NCI-H524 (cell line): ENCODE results near the gene SPATA32.
A peak's percentile ranks its signal among the peaks of the same experiment; 100 is the strongest.

ENCODE experiments used
- DNase-seq, 2 experiments: peaks; one replicate each; lab custom pipeline; 2025; lab: John Stamatoyannopoulos, UW

SPATA32 gene

DNA sequence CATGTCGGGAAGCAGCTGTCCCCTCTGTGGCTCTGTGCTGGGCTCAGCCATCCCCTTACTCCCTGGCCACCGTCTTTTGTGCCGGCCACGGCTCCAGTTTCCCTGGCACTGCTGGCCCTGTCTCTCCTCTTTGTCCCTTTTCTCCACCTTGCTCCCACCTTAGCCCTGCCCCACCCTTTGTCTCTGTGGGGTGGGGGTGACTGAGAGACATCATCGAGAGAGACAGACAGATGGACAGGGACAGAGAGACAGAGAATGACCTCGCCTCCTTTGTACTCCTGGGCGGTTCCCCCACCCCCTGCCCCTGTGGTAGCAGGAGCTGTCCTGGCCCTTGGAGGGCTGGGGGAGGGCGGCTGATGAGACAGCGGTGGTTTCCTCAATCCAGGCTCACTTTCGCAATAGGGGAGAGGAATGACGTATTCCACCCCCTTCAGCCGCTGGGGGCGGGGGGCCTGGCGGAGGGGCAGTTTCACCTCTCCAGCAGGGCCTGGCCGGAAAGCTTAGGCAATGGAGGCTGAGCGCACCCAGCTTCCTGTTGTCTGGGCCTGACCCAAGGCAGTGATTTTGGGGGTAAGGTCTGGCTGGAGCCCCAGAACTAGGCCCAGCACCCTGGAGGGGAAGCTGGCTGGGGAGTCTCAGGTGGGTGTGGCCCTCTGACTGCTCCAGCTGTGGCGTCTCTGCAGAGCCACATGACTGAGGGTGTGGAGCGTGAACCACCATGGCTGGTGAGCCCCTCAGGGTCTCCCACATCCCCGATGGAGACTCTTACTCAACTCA is 32.9 kb downstream of the SPATA32 start:
- DNase-seq = no peak

DNA sequence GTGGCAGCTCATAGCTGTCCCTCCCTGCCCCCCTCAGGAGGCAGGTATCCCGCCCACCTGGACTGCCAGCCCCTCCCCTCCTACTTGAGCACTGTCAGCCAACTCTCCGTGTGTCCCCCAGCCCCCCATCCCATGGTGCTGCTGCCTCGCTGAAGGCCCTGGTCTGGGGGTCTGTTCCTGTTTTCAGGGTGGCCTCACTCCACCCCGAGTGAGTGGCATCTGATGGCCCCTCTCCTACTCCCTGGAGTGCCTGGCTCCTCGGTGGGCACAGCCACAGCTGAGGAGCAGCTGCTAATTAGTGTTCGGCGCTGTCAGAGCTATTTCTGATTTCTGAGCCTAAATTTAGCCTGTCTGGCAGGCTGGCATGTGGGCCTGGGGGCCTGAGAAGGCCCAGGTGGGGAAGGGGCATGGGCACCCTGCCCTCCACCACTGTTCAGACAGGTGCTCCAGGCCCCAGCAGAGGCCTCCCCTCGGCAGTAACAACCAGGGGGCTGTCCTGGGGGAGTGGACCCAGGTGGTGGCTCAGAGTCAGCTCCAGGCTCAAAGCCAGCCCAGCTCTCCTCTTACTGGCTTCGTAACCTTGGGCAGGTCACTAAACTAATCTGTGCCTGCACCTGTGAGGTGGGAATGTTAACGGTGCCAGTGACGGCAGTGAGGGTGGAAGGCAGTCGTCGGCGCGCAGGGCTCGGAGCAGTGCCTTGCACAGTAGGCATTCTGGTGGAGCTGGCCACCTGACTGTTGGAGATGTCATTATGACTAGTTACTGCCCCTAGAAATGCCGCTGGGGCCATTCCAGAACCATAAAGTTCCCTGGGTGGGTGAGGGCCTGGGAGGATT is 33.8 kb downstream of the SPATA32 start:
- DNase-seq = peak in 1 of 2 experiments; percentile 36

DNA sequence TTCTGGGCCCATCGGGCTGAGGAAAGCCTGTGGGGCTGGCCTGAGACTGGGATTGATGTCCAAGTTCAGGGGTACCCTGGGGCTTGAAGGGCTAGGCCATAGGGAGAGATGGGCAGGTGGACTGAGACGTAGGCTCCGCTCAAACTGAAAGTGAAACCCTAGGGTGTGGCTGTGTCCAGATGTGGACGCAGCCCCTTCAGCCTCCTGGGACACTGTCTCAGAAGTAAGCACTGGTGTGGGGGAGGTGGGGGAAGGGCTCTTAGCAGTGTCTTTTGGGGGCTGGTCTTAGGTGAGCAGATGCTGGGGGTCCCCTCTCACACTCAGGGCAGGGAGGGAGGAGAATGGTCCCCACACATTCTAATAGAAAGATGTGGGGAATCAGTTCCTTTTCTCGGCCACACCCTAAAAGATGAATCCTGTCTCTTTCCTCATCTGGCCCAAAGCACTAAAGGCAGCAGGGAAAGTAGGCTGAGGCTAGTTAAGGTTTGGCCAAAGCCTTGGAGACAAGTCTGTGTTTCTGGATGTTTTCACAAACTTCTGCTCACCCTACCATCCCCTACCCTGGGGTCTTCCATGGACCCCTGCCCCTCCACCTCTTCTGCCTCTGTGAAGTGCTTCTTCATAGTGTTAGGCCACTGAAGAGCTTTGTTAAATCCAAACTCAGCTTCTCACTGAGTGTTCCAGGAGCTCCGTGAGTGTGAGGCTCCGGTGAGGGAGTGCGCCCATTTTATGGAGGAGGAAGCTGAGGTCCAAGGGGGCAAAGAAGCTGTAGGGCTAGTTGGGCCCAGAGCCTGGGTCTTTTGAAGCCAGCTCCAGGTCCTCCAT is 34.6 kb downstream of the SPATA32 start:
- DNase-seq = no peak

DNA sequence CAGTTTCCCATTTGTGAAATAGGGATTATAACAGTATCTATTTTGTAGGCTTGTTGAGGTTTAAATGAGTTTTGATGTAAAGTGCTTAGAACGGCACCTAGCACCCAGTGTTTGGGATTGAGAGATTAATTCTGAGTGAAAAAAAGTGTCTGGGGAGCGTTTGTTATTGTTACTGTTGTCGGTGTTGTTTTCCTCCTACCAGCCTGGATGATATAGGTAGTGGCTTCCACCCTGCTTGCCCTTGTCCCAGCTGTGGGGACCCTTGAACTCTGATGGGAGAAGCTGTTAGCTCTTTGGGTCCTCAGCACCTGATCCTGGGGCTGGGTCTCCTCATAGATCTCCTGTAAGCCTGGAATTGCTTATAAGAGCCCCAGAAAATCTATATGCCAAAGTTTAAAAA is 35.3 kb downstream of the SPATA32 start:
- DNase-seq = no peak

DNA sequence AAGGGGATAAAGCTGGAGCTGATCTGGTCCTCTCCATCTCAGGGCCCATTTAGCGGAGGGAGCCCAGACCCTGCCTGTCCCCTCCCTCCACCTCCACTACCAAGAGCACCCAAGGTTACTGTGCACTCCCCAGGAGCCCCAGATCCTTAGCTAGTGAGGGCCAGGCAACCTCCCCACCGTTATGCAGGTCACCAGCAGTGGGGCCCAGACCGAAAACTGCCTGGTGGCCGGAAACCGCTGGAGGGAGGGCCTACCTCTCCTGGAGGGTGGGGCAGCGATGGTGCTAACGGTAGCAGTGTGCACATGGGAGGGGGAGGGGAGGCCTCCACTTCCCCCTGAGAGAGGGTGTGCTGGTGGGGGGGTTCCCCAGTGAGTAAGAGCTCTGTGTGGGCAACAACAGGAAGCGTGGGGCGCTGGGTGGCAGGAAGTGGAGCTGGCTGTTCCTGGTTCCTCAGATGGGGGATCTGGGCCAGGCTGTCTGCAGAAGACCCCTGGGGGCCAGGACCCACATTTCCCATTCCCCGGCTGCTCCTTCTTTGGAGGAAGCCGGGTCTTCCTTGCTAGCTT is 35.8 kb downstream of the SPATA32 start:
- no peak for DNase-seq

DNA sequence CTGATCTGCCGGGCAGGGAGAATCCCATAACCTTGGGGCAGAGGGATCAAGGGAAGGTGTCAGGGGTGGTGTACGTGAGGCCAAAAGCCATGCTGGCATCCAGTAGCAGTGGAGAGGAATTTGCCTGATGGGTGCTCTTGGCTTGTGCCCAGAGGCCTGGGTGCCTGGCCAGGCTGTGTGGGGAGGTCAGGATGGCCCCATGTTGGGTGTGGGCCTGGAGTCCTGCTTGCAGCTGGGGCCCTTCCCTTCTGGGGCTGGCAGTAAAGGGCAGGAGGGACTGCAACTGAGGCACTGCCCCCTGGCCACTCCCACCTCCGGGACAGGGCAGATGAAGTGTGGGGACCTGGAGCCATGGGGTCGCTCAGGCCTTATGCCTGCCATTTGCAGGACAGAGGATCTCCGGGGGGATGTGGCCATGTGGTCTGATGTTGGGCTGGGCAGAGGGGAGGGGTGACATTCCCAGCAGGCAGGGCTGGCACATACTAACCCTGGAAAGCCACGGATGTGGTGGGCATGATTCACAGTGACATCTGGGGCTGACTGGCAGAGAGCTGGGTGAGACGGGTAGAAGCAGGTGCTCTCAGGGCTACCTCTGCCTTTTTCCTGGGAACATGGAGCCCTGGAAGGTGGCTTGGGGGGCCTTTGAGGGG is 36.7 kb downstream of the SPATA32 start:
- DNase-seq = peak in 1 of 2 experiments; percentile 22

DNA sequence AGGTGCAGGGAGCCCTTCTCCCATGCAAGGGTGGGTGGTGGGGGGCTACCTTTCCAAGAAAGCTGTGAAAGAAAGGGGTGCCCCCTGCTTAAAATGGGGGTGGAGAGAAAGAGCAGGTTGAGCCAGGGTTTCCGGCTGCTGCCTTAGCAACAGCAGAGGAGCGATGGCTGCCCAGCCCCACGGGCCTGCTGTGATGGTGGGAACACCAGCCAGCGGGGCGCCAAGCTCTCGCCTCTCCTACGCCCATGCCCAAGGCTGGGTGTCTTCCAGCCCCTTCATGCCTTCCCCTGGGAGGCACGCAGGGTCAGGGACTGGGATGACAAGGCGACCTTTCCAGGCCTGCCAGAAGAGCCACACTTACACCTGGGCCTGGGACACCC is 37.2 kb downstream of the SPATA32 start:
- DNase-seq = no peak

DNA sequence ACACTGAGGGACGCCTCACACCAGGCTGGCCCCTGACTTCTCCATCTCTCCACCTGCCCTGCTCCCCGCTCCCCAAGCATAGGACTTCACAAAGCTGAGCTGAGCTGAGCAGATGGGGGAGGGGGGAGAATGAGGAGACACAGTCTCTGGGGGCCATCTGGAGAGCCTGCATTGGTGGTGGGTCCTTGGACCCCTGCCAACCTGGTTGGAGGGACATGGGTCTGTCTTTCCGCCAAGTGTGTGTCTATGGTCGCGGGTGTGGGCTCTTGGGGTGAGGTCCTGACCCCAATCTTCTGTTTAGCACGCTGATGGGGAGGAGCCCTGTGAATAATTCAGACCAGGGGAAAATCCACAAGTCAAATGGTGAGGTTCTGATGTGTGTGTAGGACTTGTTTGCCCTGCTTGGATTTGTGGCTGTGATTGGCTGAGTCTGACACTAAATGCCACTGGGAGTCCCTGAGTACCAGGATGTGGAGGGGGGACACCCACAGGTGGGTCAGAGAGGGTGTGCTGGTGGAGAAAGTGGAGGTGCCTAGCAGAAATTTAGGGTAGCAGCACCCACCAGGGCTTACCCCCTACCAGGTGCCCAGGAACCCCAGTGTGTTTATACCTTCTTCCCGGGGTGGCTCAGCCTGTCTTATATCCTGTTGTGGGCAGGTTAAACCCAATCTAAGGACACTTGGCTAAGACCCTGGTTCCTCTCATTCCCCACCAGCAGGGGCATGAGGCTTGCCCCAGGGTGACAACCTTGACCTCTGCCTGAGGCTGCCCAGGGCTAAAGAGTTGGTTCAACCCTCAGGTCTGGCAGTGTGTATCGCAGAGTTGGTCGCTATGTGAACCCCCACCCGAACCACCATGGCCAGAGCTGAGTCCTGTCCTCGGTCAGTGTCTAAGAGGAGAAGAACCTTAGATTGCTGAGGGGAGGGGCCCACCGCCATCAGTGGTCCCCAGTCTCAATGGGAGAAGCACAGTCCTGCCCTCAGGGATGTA is 38.1 kb downstream of the SPATA32 start:
- peak in 1 of 2 experiments; percentile 56 for DNase-seq

DNA sequence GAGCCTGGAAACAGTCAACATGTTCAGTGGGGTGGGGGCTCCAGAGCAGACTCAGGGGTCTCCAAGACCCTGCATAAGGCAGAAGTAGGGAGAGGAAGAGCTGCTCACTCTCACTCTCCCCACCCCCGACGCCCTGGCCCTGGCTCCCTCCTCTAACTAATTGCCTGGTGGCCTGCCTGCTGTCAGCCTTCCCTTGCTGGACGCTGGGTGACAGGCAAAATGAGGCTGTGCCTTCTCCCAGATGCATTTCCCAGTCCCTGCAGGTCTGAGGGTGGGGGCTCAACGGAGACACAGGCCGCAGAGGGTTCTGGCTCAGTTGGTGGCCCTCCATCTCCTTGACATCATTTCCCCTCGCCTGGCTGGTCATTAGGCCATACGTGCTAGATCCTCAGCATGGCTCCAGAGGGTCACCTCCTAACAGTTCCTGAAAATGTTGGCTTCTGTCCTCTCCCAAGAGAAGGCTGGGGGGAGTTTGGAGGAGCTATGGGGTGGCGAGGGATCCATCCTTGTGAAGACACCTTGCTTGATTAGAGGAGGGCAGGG is 38.8 kb downstream of the SPATA32 start:
- peak in 1 of 2 experiments; percentile 46 for DNase-seq

DNA sequence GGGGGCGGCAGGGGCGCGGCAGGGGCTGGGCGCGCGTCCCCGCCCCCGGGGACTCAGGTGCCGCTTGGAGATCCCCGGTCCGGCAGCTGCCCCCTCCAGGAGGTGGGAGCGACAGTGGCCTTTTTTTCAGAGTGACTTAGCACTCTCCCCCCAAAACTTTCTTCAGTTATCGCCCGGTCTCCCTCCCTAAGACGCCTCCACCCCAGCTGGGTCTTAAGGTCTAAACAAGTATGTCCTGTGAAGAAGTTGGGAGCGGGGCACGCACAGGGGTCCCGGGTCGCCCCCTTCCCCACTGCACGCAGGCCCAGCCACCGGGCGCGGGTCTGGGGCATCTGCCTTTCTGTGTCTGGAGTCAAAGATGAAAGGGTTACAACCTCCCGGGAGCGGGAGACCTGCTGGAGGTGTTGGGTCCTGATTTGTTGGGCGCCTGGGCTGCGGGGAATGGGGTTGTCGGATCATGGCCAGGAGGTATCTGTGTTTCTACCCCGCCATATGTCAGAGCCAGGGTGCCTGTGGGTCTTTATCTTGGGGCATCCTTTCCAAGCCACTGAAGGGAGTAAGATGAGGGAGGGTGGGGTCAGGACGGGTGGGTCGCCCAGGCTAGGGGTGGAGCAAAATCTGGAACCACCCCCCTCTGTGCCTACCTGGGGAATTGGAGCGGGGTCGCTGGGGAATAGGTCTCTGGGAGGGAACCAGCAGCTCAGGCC is 39.5 kb downstream of the SPATA32 start:
- DNase-seq = peak in 1 of 2 experiments; percentile 27

DNA sequence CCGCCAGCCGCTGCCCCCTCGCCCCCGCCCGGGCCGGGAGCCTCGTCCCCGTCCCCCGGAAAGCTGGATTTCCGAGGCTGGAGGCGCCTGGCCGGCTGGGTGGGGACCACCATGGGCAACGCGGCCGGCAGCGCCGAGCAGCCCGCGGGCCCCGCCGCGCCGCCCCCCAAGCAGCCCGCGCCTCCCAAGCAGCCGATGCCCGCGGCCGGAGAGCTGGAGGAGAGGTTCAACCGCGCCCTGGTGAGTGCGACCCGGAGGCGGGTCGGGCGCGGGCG is 39.9 kb downstream of the SPATA32 start:
- no peak for DNase-seq

DNA sequence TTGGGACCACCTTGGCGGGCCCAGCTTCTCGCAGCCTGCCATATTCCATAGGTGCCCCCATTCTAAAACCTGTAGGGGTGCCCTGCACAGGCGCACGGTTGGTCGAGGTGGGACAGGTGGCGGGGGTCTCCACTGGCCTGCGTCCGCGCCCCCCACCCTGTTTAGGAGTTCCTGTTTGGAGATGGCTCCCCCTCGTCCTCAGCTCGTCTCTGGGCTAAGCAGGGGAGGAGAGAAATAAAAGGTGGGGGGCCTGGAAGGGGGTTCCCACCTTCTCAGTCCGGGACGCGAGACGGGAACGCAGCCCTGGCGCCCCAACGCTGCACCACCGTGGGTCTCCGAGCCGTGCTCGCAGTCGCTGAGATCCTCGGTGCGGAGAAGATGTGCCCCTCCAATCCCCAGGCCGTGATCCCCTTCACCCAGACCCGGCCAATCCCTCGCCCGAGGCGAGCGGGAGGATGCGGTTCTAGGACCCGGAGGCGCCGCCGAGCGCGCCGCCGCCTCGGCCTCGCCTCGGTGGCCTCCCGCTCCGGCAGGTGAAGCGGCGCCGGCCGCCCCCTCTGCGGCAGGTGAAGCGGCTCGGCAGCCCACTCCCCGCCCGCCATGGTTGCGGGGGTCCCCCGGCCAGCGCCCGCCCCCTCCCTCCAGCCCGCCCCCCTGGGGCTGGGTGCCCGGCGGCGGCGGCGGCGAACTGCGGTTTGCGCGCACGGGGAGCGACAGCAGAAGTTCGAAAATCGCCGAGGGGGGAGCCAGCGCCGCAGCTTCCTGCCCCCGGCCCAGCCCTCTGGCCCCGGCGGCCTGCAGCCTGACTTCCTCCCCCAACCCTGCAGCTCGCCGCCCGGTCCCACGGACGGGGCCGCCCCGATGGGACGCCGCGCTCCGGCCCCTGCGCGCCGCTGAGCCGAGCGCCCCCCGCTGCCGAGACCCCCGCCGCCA is 40.5 kb downstream of the SPATA32 start, which contains the start of gene FMNL1:
TSS of gene FMNL1 (plus strand) at position 805 of the 933 bp plus-strand sequence. CDS start 240 bp downstream, outside the sequence.
- peak in 1 of 2 experiments; percentile 26 for DNase-seq

DNA sequence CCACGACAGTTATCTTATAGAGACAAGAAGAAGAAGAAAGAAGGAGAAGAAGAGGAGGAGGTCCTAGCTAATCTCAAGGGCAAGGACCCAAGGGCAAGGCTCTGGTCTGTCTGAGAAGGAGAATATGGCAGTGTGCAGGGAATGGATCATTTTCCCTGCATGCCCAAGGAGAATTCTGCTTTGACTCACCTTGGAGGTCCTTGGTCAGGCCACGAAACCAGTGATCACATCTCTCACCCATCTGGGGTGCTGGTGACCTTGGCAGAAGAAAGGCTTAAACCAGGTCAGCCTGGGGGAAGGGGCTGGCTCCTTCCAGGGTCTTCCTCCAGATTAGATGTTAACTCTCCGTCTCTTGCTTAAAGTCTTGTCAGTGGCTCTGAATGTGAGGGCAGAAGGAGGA is 41.8 kb downstream of the SPATA32 start:
- DNase-seq = no peak

DNA sequence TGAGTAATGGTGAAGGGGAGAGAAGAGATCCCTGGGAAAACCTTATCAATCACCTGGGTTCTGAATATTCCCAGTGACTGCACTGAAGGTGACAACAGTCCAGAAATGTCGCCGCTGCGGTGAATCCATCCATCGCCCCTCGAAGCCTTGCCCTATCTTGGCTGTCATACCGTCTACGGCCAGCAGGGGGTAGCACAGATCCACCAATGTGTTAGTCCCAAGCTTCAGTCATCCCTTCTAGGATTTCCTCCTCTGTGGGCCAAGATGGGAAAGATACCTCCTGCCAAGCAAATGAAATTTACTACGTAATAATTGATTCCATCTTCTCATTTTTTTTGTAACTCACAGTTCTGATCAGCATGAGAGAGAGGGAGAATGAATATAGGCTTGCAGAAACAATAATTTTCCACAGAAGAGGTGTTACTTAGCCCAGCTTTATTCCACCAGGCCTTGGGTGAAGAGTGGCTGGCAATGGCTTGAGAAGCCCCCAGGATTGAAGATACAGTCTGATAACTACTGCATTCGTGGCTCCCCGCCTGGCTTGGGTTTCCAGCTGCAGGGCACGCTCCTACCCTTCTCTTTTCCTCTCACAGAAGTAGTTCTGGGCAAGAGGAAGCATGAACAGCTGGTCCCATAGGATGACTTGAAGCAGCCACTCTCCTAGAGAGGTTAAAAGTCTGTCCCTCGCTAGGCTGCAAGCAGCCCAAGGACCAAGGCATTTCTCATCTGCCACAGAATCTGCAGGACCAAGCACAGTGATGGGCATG is 42.8 kb downstream of the SPATA32 start:
- DNase-seq = peak; percentile 81 to 89
